ENCODE data around the gene TMEM92. TPM values are rescaled to one million over a fixed set of nuclear protein-coding genes. Genes with fewer than 3 reads are reported as not detected.

Gene TMEM92
- total RNA-seq, 1 donor from 2014 or later: not detected

GRCh38 chr17:50239937-50240336 is 34.3 kb upstream of the TMEM92 start:
- DNase-seq (no peak), ATAC-seq (ENCODE audit: low read depth) (no peak)
- ChIA-PET POLR2A (interaction anchor here (0.7 kb wide), 1 partner anchor 501 kb away, joined by 4 read pairs; no protein-coding TSS in a partner anchor), CTCF (no interaction called here)
- no peaks in the 10 kb centered on the region for H3K36me3 Mint-ChIP-seq (ENCODE audit: low read depth)
- no peaks in the 10 kb centered on the region for H3K4me1 Mint-ChIP-seq
- H3K27me3 Mint-ChIP-seq: peaks cover 44% of the 10 kb centered on the region
- H3K4me3 Mint-ChIP-seq: no peak overlapping the region
- intact Hi-C loops (cut with micrococcal nuclease): no loop called here
- no peaks in the 10 kb centered on the region for H3K9me3 Mint-ChIP-seq
- TF ChIP-seq CTCF (IDR thresholded peaks at IDR 0.05): no peak
- no peak overlapping the region for H3K27ac Mint-ChIP-seq

GRCh38 chr17:50240851-50241250 is 33.4 kb upstream of the TMEM92 start:
- Mint-ChIP-seq H3K27me3 (peaks cover 38% of the 10 kb centered on the region), H3K36me3 (ENCODE audit: low read depth) (no peaks in the 10 kb centered on the region), H3K27ac (no peak overlapping the region), H3K4me3 (no peak overlapping the region), H3K9me3 (no peaks in the 10 kb centered on the region), H3K4me1 (no peaks in the 10 kb centered on the region)
- CTCF ChIA-PET: no interaction called here
- TF ChIP-seq CTCF (IDR thresholded peaks at IDR 0.05): no peak
- no peak for ATAC-seq (ENCODE audit: low read depth)
- DNase-seq: no peak
- intact Hi-C loops (cut with micrococcal nuclease): no loop called here
- POLR2A ChIA-PET: no interaction called here

GRCh38 chr17:50241431-50241830 is 32.8 kb upstream of the TMEM92 start:
- Mint-ChIP-seq H3K36me3 (ENCODE audit: low read depth) (no peaks in the 10 kb centered on the region), H3K27me3 (peaks cover 36% of the 10 kb centered on the region), H3K4me3 (no peak overlapping the region), H3K4me1 (no peaks in the 10 kb centered on the region), H3K27ac (no peak overlapping the region), H3K9me3 (no peaks in the 10 kb centered on the region)
- intact Hi-C loops (cut with micrococcal nuclease): no loop called here
- DNase-seq (no peak), ATAC-seq (ENCODE audit: low read depth) (no peak)
- no peak for TF ChIP-seq CTCF (IDR thresholded peaks at IDR 0.05)
- ChIA-PET POLR2A (no interaction called here), CTCF (no interaction called here)

- ATAC-seq (ENCODE audit: low read depth) (no peak), DNase-seq (no peak)
- H3K27ac Mint-ChIP-seq: no peak overlapping the region
- H3K4me3 Mint-ChIP-seq: no peak overlapping the region
- peaks cover 37% of the 10 kb centered on the region for H3K27me3 Mint-ChIP-seq
- H3K4me1 Mint-ChIP-seq: no peaks in the 10 kb centered on the region
- intact Hi-C loops (cut with micrococcal nuclease): no loop called here
- TF ChIP-seq CTCF (IDR thresholded peaks at IDR 0.05): no peak
- H3K36me3 Mint-ChIP-seq (ENCODE audit: low read depth): peaks cover 6% of the 10 kb centered on the region
- ChIA-PET POLR2A (no interaction called here), CTCF (no interaction called here)
- peaks cover 19% of the 10 kb centered on the region for H3K9me3 Mint-ChIP-seq
Observed at GRCh38 chr17:50244771-50245170, 29.5 kb upstream of the TMEM92 start.

GRCh38 chr17:50248255-50248654 is 26.0 kb upstream of the TMEM92 start:
- CTCF ChIA-PET: no interaction called here
- no peak overlapping the region for H3K27ac Mint-ChIP-seq
- H3K9me3 Mint-ChIP-seq: peaks cover 21% of the 10 kb centered on the region
- intact Hi-C loops (cut with micrococcal nuclease): no loop called here
- no peaks in the 10 kb centered on the region for H3K4me1 Mint-ChIP-seq
- DNase-seq: no peak
- no peak for TF ChIP-seq CTCF (IDR thresholded peaks at IDR 0.05)
- no peak for ATAC-seq (ENCODE audit: low read depth)
- peaks cover 6% of the 10 kb centered on the region for H3K36me3 Mint-ChIP-seq (ENCODE audit: low read depth)
- POLR2A ChIA-PET: no interaction called here
- peaks cover 29% of the 10 kb centered on the region for H3K27me3 Mint-ChIP-seq
- no peak overlapping the region for H3K4me3 Mint-ChIP-seq

Measured in activated B cell treated with CpG ODN at 0.5 μM for 24 hours (primary cell).